Measurements from ENCODE around the gene SFT2D2.

SFT2D2 gene

GRCh38 chr1:168223681-168224540, 1.9 kb upstream of the SFT2D2 start:
- no peak for DNase-seq

GRCh38 chr1:168224991-168225390, 813 bp upstream of the SFT2D2 start:
- no peak for DNase-seq

DNA sequence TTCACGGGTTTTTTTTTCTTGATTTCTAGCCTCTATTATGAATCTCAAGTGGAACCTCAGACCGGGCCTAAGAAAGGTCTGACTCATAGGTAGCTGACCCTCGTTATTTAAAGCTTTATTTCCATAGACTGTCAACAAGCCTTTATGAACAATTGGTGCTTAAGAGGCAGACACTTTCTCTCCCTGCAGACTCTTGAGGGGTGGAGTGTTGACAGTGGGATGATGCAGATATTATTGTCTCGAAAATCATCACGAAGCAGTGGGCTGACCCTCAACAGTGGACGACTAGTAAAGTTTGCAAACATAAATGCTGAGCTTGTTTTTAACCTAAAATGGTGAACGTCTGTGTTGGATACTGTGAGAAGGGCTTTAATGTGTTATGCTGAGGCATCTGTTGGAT, 1.8 kb downstream of the SFT2D2 start:
- DNase-seq, result no peak

- DNase-seq, result no peak
These were observed 4.1 kb downstream of the SFT2D2 start for GRCh38 chr1:168229893-168230292.

DNA sequence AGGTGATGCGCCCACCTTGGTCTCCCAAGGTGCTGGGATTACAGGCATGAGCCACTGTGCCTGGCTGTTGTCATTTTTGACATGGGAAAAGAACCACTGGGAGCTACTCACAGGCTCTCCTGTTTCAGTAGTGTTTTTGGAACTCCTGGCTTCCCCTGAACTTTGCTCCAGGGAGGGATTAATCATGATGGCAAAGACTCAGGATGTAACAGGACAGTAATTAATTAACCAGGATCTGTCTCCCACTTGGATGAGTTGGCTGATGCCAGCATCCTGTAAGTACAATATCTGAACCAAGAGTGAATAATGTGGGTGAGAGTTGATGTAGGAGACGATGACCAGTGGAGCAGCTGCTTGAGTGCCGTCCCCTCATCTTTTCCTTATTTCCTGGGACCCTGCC, 4.9 kb downstream of the SFT2D2 start:
- no peak for DNase-seq

DNA sequence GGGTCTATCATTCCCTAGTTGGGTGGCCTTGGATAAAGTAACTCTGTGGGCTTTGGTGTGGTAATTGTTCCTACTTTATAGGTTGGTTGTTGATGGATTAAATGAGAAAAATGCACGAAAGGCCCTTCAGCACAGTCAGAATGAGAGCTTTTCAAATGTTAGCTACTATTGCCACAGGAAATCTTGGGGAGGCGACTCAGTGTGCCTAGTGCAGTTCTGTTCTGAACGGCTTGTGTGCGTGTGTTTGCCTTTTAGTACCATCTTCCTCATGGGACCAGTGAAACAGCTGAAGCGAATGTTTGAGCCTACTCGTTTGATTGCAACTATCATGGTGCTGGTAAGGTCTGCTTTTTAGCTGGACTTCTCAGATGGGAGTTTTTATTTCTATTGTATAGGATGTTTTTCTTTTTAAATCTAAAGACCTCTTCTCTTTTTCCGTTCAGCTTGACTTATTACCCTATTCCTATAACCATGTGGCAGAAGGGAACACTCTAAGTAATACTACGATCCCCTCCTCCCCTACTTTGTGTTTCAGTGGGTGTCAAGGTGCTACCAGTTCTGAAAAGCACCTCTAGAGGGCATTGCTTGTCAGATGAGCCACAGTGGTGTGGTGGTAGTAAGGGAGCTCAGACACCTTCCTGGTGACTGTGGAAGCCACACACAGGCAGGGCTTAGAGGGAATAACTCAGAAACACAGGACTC, 9.2 kb downstream of the SFT2D2 start:
- DNase-seq, result peak; percentile 69

DNA sequence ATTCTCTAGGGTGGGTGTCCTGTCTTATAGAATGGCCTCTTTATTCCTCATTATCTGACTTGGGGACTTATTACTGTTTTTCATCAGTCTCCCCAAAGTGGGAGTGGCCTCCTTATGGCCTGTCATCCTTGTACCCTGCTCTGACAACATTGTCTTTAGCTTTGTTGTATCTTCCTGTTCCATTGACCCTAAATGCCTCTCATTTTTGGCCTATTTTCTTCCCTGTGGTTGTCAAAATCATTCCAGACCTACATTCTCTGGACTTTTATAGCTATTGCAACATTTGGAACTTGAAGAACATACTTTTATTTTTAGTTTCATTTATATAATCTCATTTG, 9.7 kb downstream of the SFT2D2 start:
- no peak for DNase-seq

GRCh38 chr1:168235937-168236336, 10.1 kb downstream of the SFT2D2 start:
- DNase-seq, result no peak

GRCh38 chr1:168236836-168237611, 11.2 kb downstream of the SFT2D2 start:
- no peak for DNase-seq

DNA sequence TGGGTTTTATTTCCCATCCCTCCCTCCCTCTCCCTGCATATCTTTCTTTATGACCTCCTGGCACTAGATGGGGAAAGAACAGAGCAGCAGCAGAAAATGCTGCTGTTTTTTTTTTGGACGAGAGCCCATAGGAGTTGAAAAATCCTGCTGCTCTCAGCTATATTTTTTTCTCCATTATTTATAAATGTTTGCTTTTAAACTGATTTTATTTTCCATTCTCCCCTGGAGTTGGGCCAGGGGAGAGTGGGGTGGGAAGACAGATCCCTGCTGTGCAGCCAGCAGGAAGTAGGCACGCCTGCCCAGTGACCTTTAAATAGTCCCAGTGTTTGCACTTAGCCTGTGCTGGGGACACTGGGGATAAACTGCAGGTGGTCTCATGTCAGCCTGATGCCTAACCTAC, 17.4 kb downstream of the SFT2D2 start:
- no peak for DNase-seq

DNA sequence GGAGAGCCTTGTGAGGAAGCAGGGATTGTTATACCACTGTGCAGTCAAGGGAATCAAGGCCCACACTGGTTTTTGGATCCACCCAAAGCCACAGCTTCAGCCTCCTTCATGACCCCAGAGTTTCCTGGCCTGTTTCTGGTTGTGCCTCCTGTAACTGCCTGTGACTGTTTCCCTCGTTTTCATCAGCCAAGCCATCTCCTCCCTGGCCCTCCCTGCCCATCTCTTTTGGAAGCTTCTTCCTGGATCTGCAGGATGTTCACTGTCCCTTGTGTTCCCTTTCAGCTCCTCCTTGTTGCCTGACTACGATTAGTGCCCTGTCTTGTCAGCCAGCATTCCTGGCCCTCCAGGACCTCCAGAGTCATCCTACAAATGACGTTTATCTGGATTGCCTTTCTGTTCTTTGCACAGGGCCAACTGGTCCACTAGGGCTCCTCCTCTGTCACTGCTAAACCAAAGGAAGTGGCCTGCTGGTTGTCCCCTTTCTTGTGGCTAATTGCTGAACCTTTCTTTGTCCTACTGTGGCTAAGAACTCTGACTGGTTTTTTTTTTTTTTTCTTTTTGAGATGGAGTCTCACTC, 17.9 kb downstream of the SFT2D2 start:
- no peak for DNase-seq

DNA sequence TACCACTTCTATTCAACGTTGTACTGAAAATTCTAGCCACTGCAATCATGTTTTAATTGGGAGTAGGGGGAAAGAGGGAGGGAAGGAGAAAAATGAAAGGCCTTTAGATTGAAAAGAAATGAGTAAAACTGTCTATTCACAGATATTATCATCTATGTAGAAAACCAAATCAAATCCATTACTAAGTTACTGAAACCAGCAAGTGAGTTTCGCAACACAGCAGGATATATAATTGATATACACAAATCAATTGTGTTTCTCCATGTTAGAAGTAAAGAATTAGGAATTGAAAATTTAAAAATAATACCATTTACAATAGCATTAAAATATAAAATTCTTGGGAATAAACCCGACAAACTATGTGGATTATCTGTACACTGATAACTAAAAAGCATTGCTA, 19.2 kb downstream of the SFT2D2 start:
- no peak for DNase-seq

GRCh38 chr1:168246506-168246905, 20.7 kb downstream of the SFT2D2 start:
- no peak for DNase-seq

DNA sequence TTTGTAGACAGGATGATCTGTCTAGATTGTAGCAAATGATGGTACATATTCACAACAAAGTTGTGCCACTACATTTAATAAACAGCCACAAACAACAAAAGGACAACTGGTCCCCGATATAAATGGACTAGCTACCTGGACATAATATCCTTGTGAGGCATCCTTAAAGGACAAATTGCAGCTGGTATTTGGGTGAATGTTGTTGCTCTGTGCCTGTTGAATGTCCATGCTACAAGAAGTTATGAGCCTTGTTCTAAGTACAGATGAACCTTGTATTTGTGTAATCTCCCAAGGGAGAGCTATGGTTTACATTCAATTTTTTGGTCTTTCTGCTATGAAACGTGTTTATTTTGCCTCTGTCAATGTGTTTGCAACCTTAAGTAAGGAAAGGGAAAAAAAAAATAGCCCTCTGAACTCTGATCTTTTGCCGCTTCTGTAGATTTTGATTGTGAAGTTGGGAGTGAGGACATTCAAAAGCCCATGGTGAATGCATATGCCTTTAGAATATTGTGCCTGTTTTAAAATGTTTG, 26.5 kb downstream of the SFT2D2 start:
- no peak for DNase-seq

- no peak for DNase-seq
These were observed 30.4 kb downstream of the SFT2D2 start for GRCh38 chr1:168256164-168256563.

DNA sequence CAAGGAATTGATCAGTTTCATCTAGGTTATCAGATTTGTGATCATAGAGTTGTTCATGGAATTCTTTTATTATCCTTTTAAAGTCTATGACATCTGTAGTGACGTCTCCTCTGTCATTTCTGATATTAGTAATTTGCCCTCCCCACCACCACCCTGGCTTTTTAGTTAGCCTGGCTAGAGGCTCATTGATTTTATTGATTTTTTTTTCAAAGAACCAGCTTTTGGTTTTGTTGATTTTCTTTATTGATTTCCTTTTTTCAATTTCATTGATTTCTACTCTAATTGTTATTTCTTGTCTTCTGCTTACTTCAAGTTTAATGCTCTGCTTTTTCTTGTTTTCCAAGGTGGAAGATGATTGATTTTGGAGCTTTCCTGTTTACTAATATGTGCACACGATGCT, 31.6 kb downstream of the SFT2D2 start:
- DNase-seq, result no peak

- no peak for DNase-seq
These were observed 33.8 kb downstream of the SFT2D2 start for GRCh38 chr1:168259567-168259966.

GRCh38 chr1:168260393-168260792, 34.6 kb downstream of the SFT2D2 start:
- no peak for DNase-seq

GRCh38 chr1:168261390-168261789, 35.6 kb downstream of the SFT2D2 start:
- no peak for DNase-seq

DNA sequence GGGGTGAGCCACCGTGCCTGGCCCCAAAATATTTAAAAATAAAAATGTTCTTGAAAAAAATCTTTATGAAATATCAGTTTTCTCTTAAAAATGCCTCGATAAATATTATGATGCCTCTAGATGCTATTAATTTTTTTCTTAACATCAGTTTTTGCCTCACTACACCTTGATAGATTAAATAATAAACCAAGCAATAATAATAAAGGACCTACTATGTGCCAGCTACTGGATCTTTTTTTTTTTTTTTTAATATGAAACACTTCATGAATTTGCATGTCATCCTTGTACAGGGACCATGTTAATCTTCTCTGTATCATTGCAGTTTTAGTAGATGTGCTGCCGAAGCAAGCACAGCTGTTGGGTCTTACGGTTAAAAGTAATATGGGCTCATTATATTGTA, 37.3 kb downstream of the SFT2D2 start:
- no peak for DNase-seq

DNA sequence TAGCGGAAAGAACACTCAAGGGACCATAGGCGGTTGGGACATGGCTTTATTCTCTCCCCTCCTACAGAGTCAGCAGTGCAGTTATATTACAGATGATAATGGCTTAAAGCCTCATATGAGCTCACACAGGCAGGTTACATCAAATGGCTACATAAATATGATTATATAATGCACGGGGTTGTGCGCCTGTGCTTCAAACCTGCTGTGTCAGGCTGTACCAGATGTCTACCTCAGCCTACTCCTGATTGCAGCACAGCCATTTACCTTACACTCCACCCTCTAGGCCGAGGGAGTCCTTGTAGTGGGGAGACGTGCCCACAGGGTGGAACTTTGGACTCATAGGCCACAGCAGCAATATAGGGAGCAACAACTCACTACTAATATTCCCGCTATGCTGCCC, 38.5 kb downstream of the SFT2D2 start:
- no peak for DNase-seq

GRCh38 chr1:168265596-168265995, 39.8 kb downstream of the SFT2D2 start:
- no peak for DNase-seq

DNA sequence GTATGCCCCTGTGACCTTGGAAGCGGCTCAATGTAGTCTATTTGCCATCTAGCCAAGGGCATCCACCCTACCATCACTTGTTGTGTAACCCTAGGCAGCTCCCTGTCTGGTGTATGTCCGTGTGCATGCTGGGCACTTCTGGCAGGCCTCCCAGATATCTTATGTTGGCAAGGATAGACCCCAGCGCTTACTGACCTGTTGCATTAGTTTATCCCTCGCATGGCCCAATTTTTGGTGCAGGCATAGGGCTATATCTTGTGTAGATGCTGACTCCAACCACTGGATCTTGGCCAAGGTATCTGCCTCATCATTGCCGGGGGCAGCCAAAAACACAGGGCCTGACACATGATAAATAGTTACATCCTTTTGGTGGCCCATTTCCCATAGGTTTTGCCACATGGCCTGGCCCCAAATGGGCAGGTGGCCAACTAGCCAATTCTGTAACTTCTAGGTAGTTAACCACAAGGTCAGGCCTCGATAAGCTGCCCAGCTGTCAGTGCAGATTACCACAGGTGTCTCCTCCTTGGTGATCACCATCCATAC, 40.9 kb downstream of the SFT2D2 start:
- no peak for DNase-seq

All from CD4-positive, alpha-beta T cell treated with Interleukin-17A for 1 hour (primary cell).